ENCODE measurements around the gene GAP43.

The GAP43 gene

DNA sequence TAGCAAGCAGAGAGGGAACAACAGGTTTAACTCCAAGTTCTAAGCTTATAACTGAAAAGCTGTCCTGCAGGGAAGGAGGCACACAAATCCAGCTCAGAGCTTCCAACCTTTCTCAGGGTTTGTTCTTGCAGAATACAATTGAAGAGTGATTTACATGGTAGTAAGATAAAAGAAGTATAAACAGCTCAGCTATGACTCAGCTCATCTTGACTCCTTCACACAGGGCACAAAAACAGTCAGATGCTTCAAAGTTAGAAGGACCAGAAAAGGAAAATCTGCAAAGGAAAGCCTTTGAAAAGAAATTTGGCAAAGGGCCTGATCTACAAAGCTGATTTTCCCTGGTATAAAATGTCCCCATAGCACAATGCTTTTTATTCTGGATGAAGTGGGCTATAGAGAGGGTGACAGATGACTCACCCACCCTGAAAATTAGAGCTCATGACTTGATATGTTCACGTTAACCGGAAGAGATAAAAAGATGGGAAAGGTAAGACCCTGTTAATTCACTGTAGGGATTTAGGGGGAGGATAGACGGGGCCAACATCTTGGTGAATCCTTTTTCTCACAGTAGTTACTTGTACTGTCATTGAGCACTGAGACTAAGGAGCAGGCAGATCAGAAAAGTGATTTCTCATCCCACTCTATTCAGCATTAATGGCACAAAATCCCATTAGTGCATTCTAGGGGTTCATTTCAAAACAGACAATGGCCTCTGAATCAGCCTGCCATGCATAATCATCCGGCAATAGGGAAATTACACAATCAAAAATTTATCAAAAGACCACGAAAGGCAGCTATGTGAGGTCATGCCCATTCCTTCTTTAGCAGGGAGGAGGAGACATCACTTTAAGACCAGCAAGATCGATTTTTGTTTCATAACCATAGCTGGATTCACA is 143.5 kb downstream of the GAP43 start:
- DNase-seq (ENCODE audit: low read depth) = no peak

DNA sequence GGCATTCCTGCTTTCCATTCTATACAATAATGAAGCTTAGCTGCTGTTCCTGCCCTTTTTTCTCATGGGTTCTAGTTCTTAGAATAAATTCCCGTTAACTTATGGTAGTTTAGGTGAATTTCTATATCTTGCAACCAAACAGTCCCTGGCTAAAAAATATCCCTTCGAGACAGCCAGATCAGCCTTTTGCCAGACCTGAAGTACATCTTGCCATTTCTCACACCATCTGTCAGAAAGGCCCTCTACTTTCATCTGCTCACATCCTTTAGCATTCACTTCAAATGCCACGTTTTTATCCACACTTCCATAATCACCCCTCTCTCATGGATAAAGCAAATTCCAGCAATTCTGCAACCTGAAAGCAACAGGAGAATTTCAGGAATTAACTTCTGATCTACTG is 145.4 kb downstream of the GAP43 start:
- no peak for DNase-seq (ENCODE audit: low read depth)
